ENCODE data around the gene CYP2U1. TPM values are rescaled to one million over a fixed set of nuclear protein-coding genes. Genes with fewer than 3 reads are reported as not detected.

The CYP2U1 gene
- total RNA-seq, 4 donors from 2014 or later, result 14.9 to 34.0 (median 27.3) TPM

GRCh38 chr4:107970063-107970798 lies 38.9 kb downstream of the CYP2U1 start:
- no peaks in the 10 kb centered on the region for H3K9me3 ChIP-seq
- TF ChIP-seq POLR2A (IDR thresholded peaks at IDR 0.05) (no peak), EP300 (IDR thresholded peaks at IDR 0.05) (no peak), POLR2AphosphoS5 (IDR thresholded peaks at IDR 0.05) (no peak), CTCF (IDR thresholded peaks at IDR 0.05) (no peak)

DNA sequence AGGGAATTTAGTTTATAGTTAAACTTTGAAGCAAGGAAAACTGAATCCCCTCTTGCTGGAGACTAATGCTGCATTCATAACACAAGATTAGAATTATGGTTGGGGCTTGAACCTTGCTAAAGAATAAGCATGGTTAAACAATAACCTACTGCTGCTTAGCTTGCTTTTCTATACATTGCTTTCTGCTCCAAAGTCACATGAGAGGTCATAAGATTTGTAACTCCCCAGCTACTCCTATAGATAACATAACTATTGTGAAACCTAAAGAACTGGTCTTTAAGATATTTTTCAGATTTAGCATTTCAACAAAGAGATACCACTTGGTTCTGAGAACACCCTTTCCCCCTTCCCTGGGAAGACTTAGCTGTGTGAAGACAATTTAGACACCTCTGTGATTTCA lies 41.3 kb downstream of the CYP2U1 start:
- no peak for ATAC-seq
- Histone ChIP-seq H3K9me3 (no peaks in the 10 kb centered on the region), H3K4me1 (no peaks in the 10 kb centered on the region), H3K4me3 (no peak overlapping the region), H3K36me3 (no peaks in the 10 kb centered on the region), H3K27me3 (no peaks in the 10 kb centered on the region), H3K27ac (no peak overlapping the region)
- no peak for TF ChIP-seq EP300 (IDR thresholded peaks at IDR 0.05)
- TF ChIP-seq POLR2A (IDR thresholded peaks at IDR 0.05), result no peak
- TF ChIP-seq POLR2AphosphoS5 (IDR thresholded peaks at IDR 0.05), result no peak
- TF ChIP-seq CTCF (IDR thresholded peaks at IDR 0.05), result no peak

More at GRCh38 chr4:107970063-107970798, 38.9 kb downstream of the CYP2U1 start:
- Histone ChIP-seq H3K36me3 (no peaks in the 10 kb centered on the region), H3K27me3 (no peaks in the 10 kb centered on the region), H3K4me1 (no peaks in the 10 kb centered on the region), H3K4me3 (no peak overlapping the region), H3K27ac (no peak overlapping the region)
- ATAC-seq, result no peak
- WGBS, 2 donors (ENCODE audit: low coverage in 1 of 2), result 89 to 91% methylated on average over 12 of the region's 12 CpGs

DNA sequence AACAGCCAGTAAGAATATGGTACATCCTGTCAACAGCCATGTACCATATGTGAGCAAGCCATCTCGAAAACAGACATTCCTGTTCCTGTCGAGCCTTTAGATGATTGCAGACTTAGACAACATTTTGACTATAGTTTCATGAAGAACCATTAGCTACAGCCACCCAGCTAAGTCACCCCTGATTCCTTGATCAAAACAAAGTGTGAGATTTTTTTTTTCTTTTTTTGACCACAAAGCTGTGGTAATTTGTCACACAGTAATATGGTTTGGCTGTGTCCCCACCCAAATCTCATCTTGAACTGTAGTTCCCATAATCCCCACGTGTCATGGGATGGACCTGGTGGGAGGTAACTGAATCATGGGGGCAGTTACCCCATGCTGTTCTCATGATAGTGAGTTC lies 43.2 kb downstream of the CYP2U1 start:
- Histone ChIP-seq H3K27ac (no peak overlapping the region), H3K36me3 (no peaks in the 10 kb centered on the region), H3K4me1 (no peaks in the 10 kb centered on the region), H3K4me3 (no peak overlapping the region), H3K27me3 (no peaks in the 10 kb centered on the region), H3K9me3 (no peaks in the 10 kb centered on the region)
- no peak for TF ChIP-seq POLR2AphosphoS5 (IDR thresholded peaks at IDR 0.05)
- TF ChIP-seq EP300 (IDR thresholded peaks at IDR 0.05), result no peak
- no peak for ATAC-seq
- WGBS, 2 donors (ENCODE audit: low coverage in 1 of 2), result 79 to 83% methylated on average over 2 to 3 of the region's 3 CpGs

GRCh38 chr4:107977482-107977881 lies 46.1 kb downstream of the CYP2U1 start:
- Histone ChIP-seq H3K4me3 (no peak overlapping the region), H3K4me1 (no peaks in the 10 kb centered on the region), H3K27me3 (no peaks in the 10 kb centered on the region), H3K36me3 (no peaks in the 10 kb centered on the region), H3K27ac (no peak overlapping the region), H3K9me3 (no peaks in the 10 kb centered on the region)
- WGBS, 2 donors (ENCODE audit: low coverage in 1 of 2), result 86 to 94% methylated on average over 4 of the region's 4 CpGs
- TF ChIP-seq POLR2A (IDR thresholded peaks at IDR 0.05) (no peak), POLR2AphosphoS5 (IDR thresholded peaks at IDR 0.05) (no peak), CTCF (IDR thresholded peaks at IDR 0.05) (no peak), EP300 (IDR thresholded peaks at IDR 0.05) (no peak)
- no peak for ATAC-seq

DNA sequence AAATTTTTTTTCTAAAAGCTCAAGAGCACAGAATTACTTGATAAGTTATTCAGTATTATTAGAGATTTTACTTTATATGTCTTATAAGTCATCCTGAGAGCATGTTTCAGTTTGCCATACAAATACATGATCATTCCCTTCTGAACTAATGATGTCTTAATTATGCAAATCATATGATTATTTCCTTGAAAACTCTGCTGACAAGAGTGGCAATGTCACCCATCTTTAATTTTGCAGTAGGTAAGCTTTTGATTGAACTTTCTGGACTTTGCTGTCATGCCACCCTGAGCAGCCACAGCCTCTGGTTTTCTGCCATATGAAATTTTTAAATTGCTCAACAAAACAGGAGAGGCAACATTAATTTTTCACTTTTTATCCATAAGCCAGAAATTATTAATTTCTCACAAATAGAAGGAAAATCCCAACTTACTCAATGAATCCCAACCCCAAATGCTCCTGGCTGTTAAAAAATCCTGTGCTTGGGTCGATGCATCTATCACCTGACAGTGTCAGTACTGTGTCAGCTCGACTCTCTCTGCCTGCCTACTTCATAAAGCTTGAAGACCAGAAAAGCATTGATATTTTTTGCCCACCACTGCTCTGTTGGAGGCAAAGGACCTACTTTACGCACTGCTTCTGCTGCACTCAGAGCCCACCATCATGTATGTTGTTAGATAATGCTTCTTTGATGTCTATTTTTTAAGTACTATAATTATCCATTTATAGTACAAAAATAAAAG lies 46.8 kb downstream of the CYP2U1 start:
- Histone ChIP-seq H3K36me3 (no peaks in the 10 kb centered on the region), H3K4me1 (no peaks in the 10 kb centered on the region), H3K27me3 (no peaks in the 10 kb centered on the region), H3K4me3 (no peak overlapping the region), H3K9me3 (no peaks in the 10 kb centered on the region), H3K27ac (no peak overlapping the region)
- ATAC-seq, result no peak
- WGBS, 2 donors (ENCODE audit: low coverage in 1 of 2), result 72% methylated on average over 3 of the region's 3 CpGs
- TF ChIP-seq POLR2A (IDR thresholded peaks at IDR 0.05) (no peak), CTCF (IDR thresholded peaks at IDR 0.05) (no peak), EP300 (IDR thresholded peaks at IDR 0.05) (no peak), POLR2AphosphoS5 (IDR thresholded peaks at IDR 0.05) (no peak)
